ENCODE measurements around the gene GREM1. TPM values are rescaled to one million over a fixed set of nuclear protein-coding genes. Genes with fewer than 3 reads are reported as not detected.

The GREM1 gene
- total and polyA plus RNA-seq, 7 donors, result 2.5 to 33.2 (median 25.5) TPM

- H3K27ac ChIP-seq, result no peak overlapping the region
- intact Hi-C loops (cut with DNase I), result no loop called here
- DNase-seq, result no peak
- WGBS, 2 donors, result 62 to 82% methylated on average over 3 of the region's 3 CpGs
- H3K4me3 ChIP-seq, result no peak overlapping the region
- H3K4me1 ChIP-seq, result no peaks in the 10 kb centered on the region
- H3K27me3 ChIP-seq, result no peaks in the 10 kb centered on the region
- no peak for TF ChIP-seq CTCF (IDR thresholded peaks at IDR 0.05)
- H3K36me3 ChIP-seq, result no peaks in the 10 kb centered on the region
- H3K9me3 ChIP-seq, result no peaks in the 10 kb centered on the region
These were observed 33.2 kb downstream of the GREM1 start for GRCh38 chr15:32750979-32751378.

- Histone ChIP-seq H3K27ac (no peak overlapping the region), H3K4me3 (no peak overlapping the region), H3K9me3 (no peaks in the 10 kb centered on the region), H3K4me1 (no peaks in the 10 kb centered on the region), H3K36me3 (no peaks in the 10 kb centered on the region), H3K27me3 (no peaks in the 10 kb centered on the region)
- WGBS, 2 donors, result 85% methylated on average over 2 of the region's 2 CpGs
- TF ChIP-seq EP300 (IDR thresholded peaks at IDR 0.05), result no peak
- no peak for TF ChIP-seq CTCF (IDR thresholded peaks at IDR 0.05)
- no peak for TF ChIP-seq POLR2A (IDR thresholded peaks at IDR 0.05)
- TF ChIP-seq POLR2AphosphoS5 (IDR thresholded peaks at IDR 0.05), result no peak
- DNase-seq, result no peak
- intact Hi-C loops (cut with DNase I), result no loop called here
These were observed 39.6 kb downstream of the GREM1 start for GRCh38 chr15:32757426-32757825.

GRCh38 chr15:32763295-32763694, 45.5 kb downstream of the GREM1 start:
- H3K9me3 ChIP-seq, result no peaks in the 10 kb centered on the region
- H3K36me3 ChIP-seq, result no peaks in the 10 kb centered on the region
- intact Hi-C loops (cut with DNase I), result no loop called here
- no peak overlapping the region for H3K4me3 ChIP-seq
- H3K27me3 ChIP-seq, result no peaks in the 10 kb centered on the region
- no peak for DNase-seq
- WGBS, 2 donors, result 81 to 94% methylated on average over 1 of the region's 1 CpG
- TF ChIP-seq CTCF (IDR thresholded peaks at IDR 0.05) (no peak), POLR2A (IDR thresholded peaks at IDR 0.05) (no peak), EP300 (IDR thresholded peaks at IDR 0.05) (no peak), POLR2AphosphoS5 (IDR thresholded peaks at IDR 0.05) (no peak)
- H3K4me1 ChIP-seq, result no peaks in the 10 kb centered on the region
- H3K27ac ChIP-seq, result no peak overlapping the region

GRCh38 chr15:32765236-32765635, 47.4 kb downstream of the GREM1 start:
- Histone ChIP-seq H3K4me1 (no peaks in the 10 kb centered on the region), H3K27ac (no peak overlapping the region), H3K9me3 (no peaks in the 10 kb centered on the region), H3K4me3 (no peak overlapping the region), H3K27me3 (no peaks in the 10 kb centered on the region), H3K36me3 (no peaks in the 10 kb centered on the region)
- no peak for DNase-seq
- 61 to 71% methylated on average over 4 of the region's 4 CpGs for WGBS, 2 donors
- no peak for TF ChIP-seq CTCF (IDR thresholded peaks at IDR 0.05)
- no peak for TF ChIP-seq EP300 (IDR thresholded peaks at IDR 0.05)
- TF ChIP-seq POLR2AphosphoS5 (IDR thresholded peaks at IDR 0.05), result no peak
- TF ChIP-seq POLR2A (IDR thresholded peaks at IDR 0.05), result no peak
- intact Hi-C loops (cut with DNase I), result no loop called here

- no peak for DNase-seq
- intact Hi-C loops (cut with DNase I), result no loop called here
- Histone ChIP-seq H3K27me3 (no peaks in the 10 kb centered on the region), H3K9me3 (no peaks in the 10 kb centered on the region), H3K27ac (no peak overlapping the region), H3K4me1 (no peaks in the 10 kb centered on the region), H3K4me3 (no peak overlapping the region), H3K36me3 (no peaks in the 10 kb centered on the region)
- no peak for TF ChIP-seq EP300 (IDR thresholded peaks at IDR 0.05)
- no peak for TF ChIP-seq CTCF (IDR thresholded peaks at IDR 0.05)
- TF ChIP-seq POLR2AphosphoS5 (IDR thresholded peaks at IDR 0.05), result no peak
- 80 to 81% methylated on average over 3 of the region's 3 CpGs for WGBS, 2 donors
These were observed 48.3 kb downstream of the GREM1 start for GRCh38 chr15:32766101-32766500.
